ENCODE results near the gene RNF128.

RNF128 gene, protein sequence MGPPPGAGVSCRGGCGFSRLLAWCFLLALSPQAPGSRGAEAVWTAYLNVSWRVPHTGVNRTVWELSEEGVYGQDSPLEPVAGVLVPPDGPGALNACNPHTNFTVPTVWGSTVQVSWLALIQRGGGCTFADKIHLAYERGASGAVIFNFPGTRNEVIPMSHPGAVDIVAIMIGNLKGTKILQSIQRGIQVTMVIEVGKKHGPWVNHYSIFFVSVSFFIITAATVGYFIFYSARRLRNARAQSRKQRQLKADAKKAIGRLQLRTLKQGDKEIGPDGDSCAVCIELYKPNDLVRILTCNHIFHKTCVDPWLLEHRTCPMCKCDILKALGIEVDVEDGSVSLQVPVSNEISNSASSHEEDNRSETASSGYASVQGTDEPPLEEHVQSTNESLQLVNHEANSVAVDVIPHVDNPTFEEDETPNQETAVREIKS

GRCh38 chrX:106726485-106727437 is at the start of gene RNF128:
Gene RNF128, plus strand, starts transcription at chrX:106726701. Its CDS starts 213 bp downstream, at chrX:106726914.
- peak; percentile 89 to 96 for DNase-seq

DNA sequence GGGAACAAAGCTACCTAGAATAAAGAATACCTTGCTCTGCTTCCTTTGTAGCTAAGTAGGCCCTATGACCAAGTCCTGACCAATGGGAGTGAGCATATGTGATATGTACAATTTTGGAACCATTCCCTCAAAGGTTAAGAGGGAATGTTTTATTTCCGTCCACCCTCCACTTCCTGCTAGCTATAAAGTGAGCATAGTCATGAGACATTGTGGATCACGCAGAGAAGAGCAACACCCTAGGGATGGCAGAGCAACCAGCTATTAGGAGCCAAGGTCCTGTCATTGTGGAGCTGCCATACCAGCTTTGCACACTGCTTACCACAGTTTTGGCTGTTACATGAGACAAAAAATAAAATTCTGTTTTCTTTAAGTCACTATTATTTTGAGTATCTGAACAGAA is 45.8 kb upstream of the RNF128 start:
- no peak for DNase-seq

- no peak for DNase-seq
These were observed 42.3 kb upstream of the RNF128 start for GRCh38 chrX:106684207-106684606.

- DNase-seq: no peak
These were observed 34.0 kb upstream of the RNF128 start for GRCh38 chrX:106692425-106693065.

- no peak for DNase-seq
These were observed 30.0 kb upstream of the RNF128 start for GRCh38 chrX:106696502-106696901.

- no peak for DNase-seq
These were observed 27.8 kb upstream of the RNF128 start for GRCh38 chrX:106698693-106699092.

GRCh38 chrX:106702636-106703035 is 23.9 kb upstream of the RNF128 start:
- DNase-seq: no peak

- no peak for DNase-seq
These were observed 20.0 kb upstream of the RNF128 start for GRCh38 chrX:106706466-106706865.

- no peak for DNase-seq
These were observed 18.6 kb upstream of the RNF128 start for GRCh38 chrX:106707771-106708454.

DNA sequence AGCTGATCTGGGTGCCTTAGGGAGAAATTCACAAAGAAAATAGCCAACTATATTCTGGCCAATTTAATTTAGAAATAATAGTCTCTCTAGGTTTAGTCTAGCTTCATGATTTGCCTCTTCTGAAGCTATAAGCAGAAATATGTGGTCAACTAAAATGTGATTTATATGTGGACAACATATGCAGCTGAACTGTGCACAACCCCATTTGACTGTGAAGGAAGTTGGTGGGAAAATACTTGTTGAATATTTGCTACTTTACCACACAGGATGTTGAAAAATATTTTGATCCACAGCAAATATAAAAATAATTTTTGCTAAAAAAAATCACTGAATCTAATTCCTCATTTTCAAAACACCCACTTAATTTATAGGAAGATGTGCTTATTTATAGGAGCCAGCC is 15.7 kb upstream of the RNF128 start:
- no peak for DNase-seq

GRCh38 chrX:106711375-106711774 is 15.1 kb upstream of the RNF128 start:
- no peak for DNase-seq

DNA sequence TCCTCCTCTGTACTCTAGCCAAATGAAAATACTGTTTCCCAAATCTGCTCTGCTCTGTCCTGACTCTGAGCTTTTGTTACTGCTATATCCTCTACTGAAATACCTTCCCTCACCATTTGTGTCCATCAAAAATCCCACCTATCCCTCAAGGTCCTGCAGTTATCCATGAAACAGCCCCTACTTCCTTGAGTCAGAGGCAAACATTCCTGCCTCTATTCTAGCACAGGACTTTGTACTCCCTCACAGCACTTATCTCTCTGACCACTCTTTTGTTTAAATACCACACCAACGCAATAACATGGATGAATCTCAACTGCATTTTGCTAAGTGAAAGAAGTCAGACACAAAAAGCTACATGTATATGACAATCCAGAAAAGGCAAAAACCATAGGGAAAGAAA is 10.5 kb upstream of the RNF128 start:
- no peak for DNase-seq

- no peak for DNase-seq
These were observed 10.0 kb upstream of the RNF128 start for GRCh38 chrX:106716463-106716862.

DNA sequence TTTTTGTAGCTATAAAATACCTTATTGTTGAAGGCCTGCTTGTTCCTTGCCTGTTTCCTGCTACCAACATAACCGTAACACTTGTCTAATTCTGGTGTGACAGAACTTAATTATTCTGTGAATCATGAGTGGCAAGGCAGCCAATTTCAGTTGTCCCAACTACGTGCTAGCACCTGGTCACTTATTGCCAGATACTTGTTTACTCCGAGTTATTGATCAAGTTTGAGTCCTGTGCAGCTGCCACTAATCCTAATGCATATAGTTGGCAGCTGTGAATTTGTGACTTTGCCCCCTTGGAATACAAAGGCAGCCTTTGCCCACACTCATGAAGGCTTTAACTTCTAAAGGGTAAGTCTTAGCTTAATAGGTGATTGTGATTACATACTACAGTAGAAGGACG is 7.8 kb upstream of the RNF128 start:
- DNase-seq: peak in 1 of 2 experiments; percentile 17

- DNase-seq: peak in 1 of 2 experiments; percentile 43
These were observed 570 bp upstream of the RNF128 start for GRCh38 chrX:106725931-106726330.

GRCh38 chrX:106728337-106728736 is 1.8 kb downstream of the RNF128 start:
- peak in 1 of 2 experiments; percentile 36 for DNase-seq

- DNase-seq: peak in 1 of 2 experiments; percentile 52
These were observed 3.9 kb downstream of the RNF128 start for GRCh38 chrX:106730401-106730800.

DNA sequence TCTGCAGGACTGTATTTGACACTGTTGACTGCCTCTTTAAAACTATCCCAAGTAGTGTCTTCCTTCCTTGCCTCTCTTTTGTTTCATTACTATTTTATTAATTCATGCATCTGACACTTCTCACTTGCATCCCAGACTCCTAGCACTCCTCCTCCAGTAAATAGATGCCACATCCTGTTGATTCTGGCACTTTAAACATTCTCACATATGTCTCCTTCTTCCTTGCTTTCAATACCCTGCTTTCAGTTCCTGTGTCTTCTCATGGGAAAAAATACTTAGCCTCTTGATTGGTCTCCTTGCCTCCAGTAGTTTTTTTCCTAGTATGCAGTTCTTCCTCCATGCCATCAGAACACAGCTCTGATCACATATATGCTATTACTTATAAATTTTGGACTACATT is 5.1 kb downstream of the RNF128 start:
- DNase-seq: no peak

- no peak for DNase-seq
These were observed 8.3 kb downstream of the RNF128 start for GRCh38 chrX:106734827-106735226.

DNA sequence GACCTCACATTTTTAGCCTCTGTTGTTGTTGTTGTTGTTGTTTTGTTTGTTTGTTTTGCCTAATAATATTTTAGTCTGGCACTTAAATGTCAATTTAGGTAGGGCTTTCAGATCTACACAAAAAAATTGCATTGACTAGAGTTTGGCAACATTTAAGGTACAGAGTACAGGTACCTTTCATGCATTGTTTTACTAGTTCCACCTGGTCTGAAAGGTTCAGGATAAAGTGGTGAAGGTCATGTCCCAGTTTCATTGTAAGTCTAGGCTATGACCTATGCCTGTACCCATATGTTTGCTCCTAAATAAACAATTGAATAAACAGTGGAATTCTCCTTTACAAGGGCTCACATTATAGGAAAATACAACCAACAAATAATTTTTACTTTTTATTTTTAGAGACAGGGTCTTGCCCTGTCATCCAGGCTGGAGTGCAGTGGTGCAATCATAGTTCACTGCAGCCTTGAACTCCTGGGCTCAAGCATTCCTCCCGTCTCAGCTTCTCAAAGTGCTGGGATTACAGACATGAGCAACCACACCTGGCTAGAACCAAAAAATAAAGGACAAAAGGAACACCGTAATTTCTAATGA is 13.8 kb downstream of the RNF128 start:
- DNase-seq: no peak

- no peak for DNase-seq
These were observed 15.7 kb downstream of the RNF128 start for GRCh38 chrX:106742193-106742592.

DNA sequence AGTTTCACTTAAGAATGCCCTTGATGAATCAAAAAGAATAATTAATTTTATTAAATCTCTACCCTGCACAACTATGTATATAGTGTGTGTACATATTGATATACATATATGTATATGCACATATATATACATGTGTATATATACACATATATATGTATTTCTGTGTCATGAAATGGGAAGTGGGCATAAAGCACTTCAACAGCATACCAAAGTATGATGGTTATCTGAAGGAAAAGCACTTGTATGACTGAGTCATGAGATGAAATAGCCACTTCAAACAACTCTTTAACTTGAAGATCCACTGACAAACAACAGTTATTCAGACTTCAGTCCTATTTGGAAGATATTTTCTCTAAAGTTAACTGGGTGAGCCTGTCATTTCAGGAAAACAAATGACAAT is 16.3 kb downstream of the RNF128 start:
- no peak for DNase-seq

All from NCI-H2081 (cell line).